ENCODE data around the gene HPS6. TPM values are rescaled to one million over a fixed set of nuclear protein-coding genes. Genes with fewer than 3 reads are reported as not detected.
A peak's percentile ranks its signal among the peaks of the same experiment; 100 is the strongest.

Gene HPS6
- polyA plus RNA-seq, 2 of the 4 experiments (the other 2 are of a cell fraction) = 5.6 to 15.3 TPM

DNA sequence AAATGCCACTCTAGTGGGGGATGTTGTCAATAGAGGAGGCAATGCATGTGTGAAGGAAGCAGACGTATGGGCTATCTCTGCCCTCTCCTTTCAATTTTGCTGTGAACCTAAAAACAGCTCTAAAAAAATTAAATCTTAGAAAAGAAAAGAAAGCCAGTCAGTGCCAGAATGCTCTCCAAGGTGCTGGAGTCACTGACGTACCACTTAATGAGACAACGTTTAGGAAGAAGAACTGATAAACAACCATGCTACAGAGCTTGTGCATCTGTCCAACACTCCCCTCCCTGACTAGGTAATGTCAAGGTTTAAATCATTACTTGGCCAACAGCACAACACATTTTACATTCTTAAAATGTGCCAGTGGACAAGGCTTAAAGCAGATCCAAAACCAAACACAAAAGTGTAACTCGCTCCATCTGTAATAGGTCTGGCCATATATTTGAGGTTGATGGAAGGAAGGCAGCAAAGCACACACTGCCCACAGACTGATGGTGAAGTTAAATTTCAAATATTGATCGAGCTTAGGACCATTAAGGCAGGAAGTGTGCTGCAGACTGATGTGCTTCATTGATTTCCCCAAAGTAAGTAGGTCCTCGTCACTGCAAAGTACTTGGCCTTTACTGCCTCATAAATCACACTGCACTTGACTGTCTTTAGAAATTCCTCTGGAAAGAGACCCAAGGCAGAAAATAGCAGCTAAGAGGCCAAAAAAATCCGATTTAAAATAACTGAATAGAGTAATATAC, 24.7 kb upstream of the HPS6 start:
- POLR2A ChIA-PET = no interaction called here
- no peaks in the 10 kb centered on the region for H3K9me3 ChIP-seq
- FAIRE-seq = no peak

DNA sequence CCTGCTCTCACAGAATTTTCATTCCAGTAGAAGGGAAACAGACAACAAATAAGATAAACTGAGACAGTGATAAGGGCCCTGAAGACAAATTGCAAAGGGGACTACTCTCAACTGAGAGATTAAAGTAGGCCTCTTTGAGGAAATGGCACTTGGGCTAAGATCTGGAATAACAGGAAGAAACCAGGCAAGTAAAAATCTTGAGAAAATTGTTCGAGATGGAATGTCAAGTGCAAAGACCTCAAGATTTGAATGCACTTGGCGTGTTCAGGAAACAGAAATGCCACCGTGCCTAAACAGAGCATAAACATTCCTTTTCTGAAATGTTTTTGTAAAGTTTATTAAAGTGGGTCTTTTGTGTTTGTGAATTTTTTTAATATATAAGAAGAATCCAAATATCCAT, 19.9 kb upstream of the HPS6 start:
- POLR2A ChIA-PET = no interaction called here

More for the DNA sequence above, 24.7 kb upstream of the HPS6 start:
- Histone ChIP-seq H3K4me1 (no peaks in the 10 kb centered on the region), H3K27ac (no peak overlapping the region), H3K4me2 (no peak overlapping the region), H3K4me3 (no peak overlapping the region)
- 80% methylated on average over 7 of the region's 7 CpGs for WGBS (ENCODE audit: missing lambda C conversion rate)
- TF ChIP-seq, protein P1, sequence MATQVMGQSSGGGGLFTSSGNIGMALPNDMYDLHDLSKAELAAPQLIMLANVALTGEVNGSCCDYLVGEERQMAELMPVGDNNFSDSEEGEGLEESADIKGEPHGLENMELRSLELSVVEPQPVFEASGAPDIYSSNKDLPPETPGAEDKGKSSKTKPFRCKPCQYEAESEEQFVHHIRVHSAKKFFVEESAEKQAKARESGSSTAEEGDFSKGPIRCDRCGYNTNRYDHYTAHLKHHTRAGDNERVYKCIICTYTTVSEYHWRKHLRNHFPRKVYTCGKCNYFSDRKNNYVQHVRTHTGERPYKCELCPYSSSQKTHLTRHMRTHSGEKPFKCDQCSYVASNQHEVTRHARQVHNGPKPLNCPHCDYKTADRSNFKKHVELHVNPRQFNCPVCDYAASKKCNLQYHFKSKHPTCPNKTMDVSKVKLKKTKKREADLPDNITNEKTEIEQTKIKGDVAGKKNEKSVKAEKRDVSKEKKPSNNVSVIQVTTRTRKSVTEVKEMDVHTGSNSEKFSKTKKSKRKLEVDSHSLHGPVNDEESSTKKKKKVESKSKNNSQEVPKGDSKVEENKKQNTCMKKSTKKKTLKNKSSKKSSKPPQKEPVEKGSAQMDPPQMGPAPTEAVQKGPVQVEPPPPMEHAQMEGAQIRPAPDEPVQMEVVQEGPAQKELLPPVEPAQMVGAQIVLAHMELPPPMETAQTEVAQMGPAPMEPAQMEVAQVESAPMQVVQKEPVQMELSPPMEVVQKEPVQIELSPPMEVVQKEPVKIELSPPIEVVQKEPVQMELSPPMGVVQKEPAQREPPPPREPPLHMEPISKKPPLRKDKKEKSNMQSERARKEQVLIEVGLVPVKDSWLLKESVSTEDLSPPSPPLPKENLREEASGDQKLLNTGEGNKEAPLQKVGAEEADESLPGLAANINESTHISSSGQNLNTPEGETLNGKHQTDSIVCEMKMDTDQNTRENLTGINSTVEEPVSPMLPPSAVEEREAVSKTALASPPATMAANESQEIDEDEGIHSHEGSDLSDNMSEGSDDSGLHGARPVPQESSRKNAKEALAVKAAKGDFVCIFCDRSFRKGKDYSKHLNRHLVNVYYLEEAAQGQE (IDR thresholded peaks at IDR 0.05) = peak; percentile 80
- TF ChIP-seq, protein P2, sequence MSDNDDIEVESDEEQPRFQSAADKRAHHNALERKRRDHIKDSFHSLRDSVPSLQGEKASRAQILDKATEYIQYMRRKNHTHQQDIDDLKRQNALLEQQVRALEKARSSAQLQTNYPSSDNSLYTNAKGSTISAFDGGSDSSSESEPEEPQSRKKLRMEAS (IDR thresholded peaks at IDR 0.05) = no peak
- CTCF ChIA-PET = interaction anchor here (0.7 to 1.6 kb wide), 5 partner anchors 12 to 200 kb away, joined by 3 to 5 read pairs (median 3); no protein-coding TSS in a partner anchor
- ATAC-seq (no peak), DNase-seq (ENCODE audit: low read depth in 1 of 2, low spot score in 1 of 2) (no peak)

DNA sequence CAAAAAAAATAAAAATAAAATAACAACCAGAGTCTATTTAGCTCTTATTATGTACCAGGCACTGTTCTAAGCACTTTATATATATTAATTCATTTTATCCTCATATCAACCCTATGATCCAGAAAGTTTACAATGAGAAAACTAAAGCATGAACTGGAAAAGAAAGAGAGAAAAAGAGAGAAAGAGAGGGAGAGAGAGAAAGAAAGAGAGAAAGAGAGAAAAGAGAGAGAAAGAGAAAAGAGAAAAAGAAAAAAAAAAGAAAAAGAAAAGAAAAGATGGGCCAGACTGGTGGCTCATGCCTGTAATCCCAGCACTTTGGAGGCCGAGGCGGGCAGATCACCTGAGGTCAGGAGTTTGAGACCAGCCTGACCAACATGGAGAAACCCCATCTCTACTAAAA, 19.1 kb upstream of the HPS6 start:
- Histone ChIP-seq H3K4me2 (no peak overlapping the region), H3K4me3 (no peak overlapping the region), H3K9me3 (no peaks in the 10 kb centered on the region), H3K27ac (no peak overlapping the region), H3K4me1 (no peaks in the 10 kb centered on the region)
- WGBS (ENCODE audit: missing lambda C conversion rate) = 100% methylated on average over 2 of the region's 2 CpGs
- POLR2A ChIA-PET = no interaction called here
- no peak for DNase-seq (ENCODE audit: low read depth in 1 of 2, low spot score in 1 of 2)
- ATAC-seq = no peak
- CTCF ChIA-PET = interaction anchor here (1.0 to 2.5 kb wide), 2 partner anchors 36 to 205 kb away, joined by 3 to 12 read pairs; no protein-coding TSS in a partner anchor
- TF ChIP-seq HOXB5 (CRISPR knock-in tag; IDR thresholded peaks at IDR 0.05) = no peak
- no peak for TF ChIP-seq SMC3 (IDR thresholded peaks at IDR 0.05)
- TF ChIP-seq, protein P3, sequence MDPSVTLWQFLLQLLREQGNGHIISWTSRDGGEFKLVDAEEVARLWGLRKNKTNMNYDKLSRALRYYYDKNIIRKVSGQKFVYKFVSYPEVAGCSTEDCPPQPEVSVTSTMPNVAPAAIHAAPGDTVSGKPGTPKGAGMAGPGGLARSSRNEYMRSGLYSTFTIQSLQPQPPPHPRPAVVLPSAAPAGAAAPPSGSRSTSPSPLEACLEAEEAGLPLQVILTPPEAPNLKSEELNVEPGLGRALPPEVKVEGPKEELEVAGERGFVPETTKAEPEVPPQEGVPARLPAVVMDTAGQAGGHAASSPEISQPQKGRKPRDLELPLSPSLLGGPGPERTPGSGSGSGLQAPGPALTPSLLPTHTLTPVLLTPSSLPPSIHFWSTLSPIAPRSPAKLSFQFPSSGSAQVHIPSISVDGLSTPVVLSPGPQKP (IDR thresholded peaks at IDR 0.05; ENCODE audit: low read depth, low read length) = no peak
- no peak for TF ChIP-seq TFCP2L1 (CRISPR knock-in tag; IDR thresholded peaks at IDR 0.05)
- TF ChIP-seq ZC3H11A (IDR thresholded peaks at IDR 0.05) = no peak
- TF ChIP-seq KDM5A (IDR thresholded peaks at IDR 0.05) = no peak
- no peak for TF ChIP-seq MAFK (IDR thresholded peaks at IDR 0.05; ENCODE audit: partially characterized antibody)
- no peak for TF ChIP-seq HEYL (CRISPR knock-in tag; IDR thresholded peaks at IDR 0.05)
- TF ChIP-seq FOSL2 (IDR thresholded peaks at IDR 0.05) = no peak
- no peak for TF ChIP-seq FOSL2 (CRISPR knock-in tag; IDR thresholded peaks at IDR 0.05)
- no peak for TF ChIP-seq CHD2 (IDR thresholded peaks at IDR 0.05; ENCODE audit: low read length, partially characterized antibody)
- TF ChIP-seq, protein P4, sequence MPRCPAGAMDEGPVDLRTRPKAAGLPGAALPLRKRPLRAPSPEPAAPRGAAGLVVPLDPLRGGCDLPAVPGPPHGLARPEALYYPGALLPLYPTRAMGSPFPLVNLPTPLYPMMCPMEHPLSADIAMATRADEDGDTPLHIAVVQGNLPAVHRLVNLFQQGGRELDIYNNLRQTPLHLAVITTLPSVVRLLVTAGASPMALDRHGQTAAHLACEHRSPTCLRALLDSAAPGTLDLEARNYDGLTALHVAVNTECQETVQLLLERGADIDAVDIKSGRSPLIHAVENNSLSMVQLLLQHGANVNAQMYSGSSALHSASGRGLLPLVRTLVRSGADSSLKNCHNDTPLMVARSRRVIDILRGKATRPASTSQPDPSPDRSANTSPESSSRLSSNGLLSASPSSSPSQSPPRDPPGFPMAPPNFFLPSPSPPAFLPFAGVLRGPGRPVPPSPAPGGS (IDR thresholded peaks at IDR 0.05) = no peak
- TF ChIP-seq, protein P5, sequence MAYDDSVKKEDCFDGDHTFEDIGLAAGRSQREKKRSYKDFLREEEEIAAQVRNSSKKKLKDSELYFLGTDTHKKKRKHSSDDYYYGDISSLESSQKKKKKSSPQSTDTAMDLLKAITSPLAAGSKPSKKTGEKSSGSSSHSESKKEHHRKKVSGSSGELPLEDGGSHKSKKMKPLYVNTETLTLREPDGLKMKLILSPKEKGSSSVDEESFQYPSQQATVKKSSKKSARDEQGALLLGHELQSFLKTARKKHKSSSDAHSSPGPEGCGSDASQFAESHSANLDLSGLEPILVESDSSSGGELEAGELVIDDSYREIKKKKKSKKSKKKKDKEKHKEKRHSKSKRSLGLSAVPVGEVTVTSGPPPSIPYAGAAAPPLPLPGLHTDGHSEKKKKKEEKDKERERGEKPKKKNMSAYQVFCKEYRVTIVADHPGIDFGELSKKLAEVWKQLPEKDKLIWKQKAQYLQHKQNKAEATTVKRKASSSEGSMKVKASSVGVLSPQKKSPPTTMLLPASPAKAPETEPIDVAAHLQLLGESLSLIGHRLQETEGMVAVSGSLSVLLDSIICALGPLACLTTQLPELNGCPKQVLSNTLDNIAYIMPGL (CRISPR knock-in tag; IDR thresholded peaks at IDR 0.05; ENCODE audit: borderline replicate concordance) = no peak
- TF ChIP-seq EHF (CRISPR knock-in tag; IDR thresholded peaks at IDR 0.05) = no peak
- no peak for TF ChIP-seq RFX5 (IDR thresholded peaks at IDR 0.05)
- FAIRE-seq = no peak

More for the DNA sequence above, 19.9 kb upstream of the HPS6 start:
- 91% methylated on average over 3 of the region's 3 CpGs for WGBS (ENCODE audit: missing lambda C conversion rate)
- ATAC-seq (no peak), FAIRE-seq (no peak), DNase-seq (ENCODE audit: low read depth in 1 of 2, low spot score in 1 of 2) (no peak)
- Histone ChIP-seq H3K9me3 (no peaks in the 10 kb centered on the region), H3K27ac (no peak overlapping the region), H3K4me3 (no peak overlapping the region), H3K4me1 (no peaks in the 10 kb centered on the region), H3K4me2 (no peak overlapping the region)
- TF ChIP-seq, protein P6, sequence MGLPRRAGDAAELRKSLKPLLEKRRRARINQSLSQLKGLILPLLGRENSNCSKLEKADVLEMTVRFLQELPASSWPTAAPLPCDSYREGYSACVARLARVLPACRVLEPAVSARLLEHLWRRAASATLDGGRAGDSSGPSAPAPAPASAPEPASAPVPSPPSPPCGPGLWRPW (IDR thresholded peaks at IDR 0.05) = no peak
- TF ChIP-seq HDAC2 (IDR thresholded peaks at IDR 0.05) = no peak
- no peak for TF ChIP-seq FOXS1 (CRISPR knock-in tag; IDR thresholded peaks at IDR 0.05)
- TF ChIP-seq HOXB5 (CRISPR knock-in tag; IDR thresholded peaks at IDR 0.05) = no peak
- TF ChIP-seq MAFK (IDR thresholded peaks at IDR 0.05; ENCODE audit: partially characterized antibody) = no peak
- TF ChIP-seq NR3C1 (IDR thresholded peaks at IDR 0.05) = no peak
- TF ChIP-seq KDM1A (IDR thresholded peaks at IDR 0.05; ENCODE audit: low read depth) = no peak
- no peak for TF ChIP-seq RFX5 (IDR thresholded peaks at IDR 0.05)
- TF ChIP-seq RARB (CRISPR knock-in tag; IDR thresholded peaks at IDR 0.05) = no peak
- CTCF ChIA-PET = interaction anchor here (1.0 to 2.7 kb wide), 3 partner anchors 35 to 204 kb away, joined by 3 to 14 read pairs (median 12); no protein-coding TSS in a partner anchor
